ENCODE measurements around the gene PPP1R9B. TPM values are rescaled to one million over a fixed set of nuclear protein-coding genes. Genes with fewer than 3 reads are reported as not detected.

The PPP1R9B gene
- total RNA-seq, 1 experiment from 2014 or later: 112 TPM

DNA sequence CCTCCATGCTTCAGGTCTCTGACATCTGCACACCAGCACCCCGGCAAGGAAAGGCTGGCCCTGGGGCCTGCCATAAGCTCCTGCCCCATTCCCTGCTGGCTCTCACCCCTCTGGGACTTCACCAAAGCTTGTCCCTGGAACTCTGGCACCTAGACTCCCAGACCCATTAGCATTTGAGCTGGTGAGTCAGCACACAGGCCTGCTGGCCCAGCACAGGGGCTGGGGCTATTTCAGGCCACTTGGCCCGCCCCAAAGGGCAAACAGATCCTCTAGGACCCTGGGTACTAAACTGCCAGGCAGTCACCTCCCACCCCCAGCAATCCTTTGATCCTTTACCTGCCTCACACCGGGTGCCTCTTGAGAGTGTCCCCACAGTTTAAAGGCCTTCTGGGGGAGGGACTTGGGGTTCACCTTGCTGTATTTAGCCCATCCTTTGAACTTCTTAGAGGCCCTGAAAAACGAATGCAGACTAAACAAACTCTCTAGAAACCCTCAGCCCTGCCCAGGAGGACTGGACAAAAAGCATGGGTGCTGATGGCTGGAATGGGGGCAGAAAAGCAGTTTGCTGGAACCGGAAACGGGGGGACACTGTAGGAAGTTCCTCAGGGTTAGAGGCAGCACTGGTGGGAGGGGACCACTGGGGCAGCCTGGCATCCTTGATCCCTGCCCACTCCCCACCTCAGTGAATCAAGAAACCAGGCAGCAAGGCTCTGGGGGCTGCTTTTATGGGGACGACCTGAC, 17.3 kb downstream of the PPP1R9B start:
- DNase-seq (ENCODE audit: low read depth, low spot score): no peak
- Histone ChIP-seq H3K27ac (ENCODE audit: low read depth, low read length) (peak overlapping the region; percentile 51), H3K9me3 (ENCODE audit: control insufficient read depth in 1 of 2, insufficient read depth in 1 of 2, low read depth in 1 of 2, low read length in 2 of 2) (no peaks in the 10 kb centered on the region), H3K9me2 (ENCODE audit: insufficient read depth) (no peaks in the 10 kb centered on the region), H3K4me3 (replicated peaks in 1 of 2; ENCODE audit: low read depth in 1 of 2, low read length in 2 of 2) (no peak overlapping the region), H3K27me3 (ENCODE audit: insufficient read depth, low read length) (no peaks in the 10 kb centered on the region), H3K79me2 (ENCODE audit: insufficient read depth, low read length) (peaks cover 7% of the 10 kb centered on the region; the same call in 1 of the 2 replicates), H3K4me1 (ENCODE audit: control insufficient read depth in 1 of 2, insufficient read depth in 2 of 2, low read length in 2 of 2) (peaks cover 12 to 25% of the 10 kb centered on the region in 2 experiments), H3K4me2 (ENCODE audit: low read length) (peak overlapping the region; percentile 33), H2AFZ (ENCODE audit: low read depth, low read length, poor library complexity, severe bottlenecking) (no peak overlapping the region), H3K36me3 (ENCODE audit: control insufficient read depth in 1 of 2, insufficient read depth in 2 of 2, low read length in 2 of 2) (peaks cover 37 to 40% of the 10 kb centered on the region in 2 experiments), H4K20me1 (ENCODE audit: insufficient read depth) (no peaks in the 10 kb centered on the region), H3K9ac (ENCODE audit: low read length) (peak overlapping the region; percentile 4; the same call in 1 of the 2 replicates)
- TF ChIP-seq ELF1 (IDR thresholded peaks at IDR 0.05; ENCODE audit: borderline replicate concordance, low read depth) (no peak), EGR1 (IDR thresholded peaks at IDR 0.05; ENCODE audit: low read depth) (no peak)
- CTCF ChIA-PET: interaction anchor here (1.0 to 2.4 kb wide), 3 partner anchors 16 to 18 kb away, joined by 3 to 7 read pairs (median 5); no protein-coding TSS in a partner anchor
- RAD21 ChIA-PET (ENCODE audit: low non-redundant PET in 1 of 2, low total read pairs in 2 of 2, uncharacterized antibody in 2 of 2, unreplicated experiment in 2 of 2): no interaction called here
- no TSS peak for BruUV-seq (replicated peaks)
- POLR2A ChIA-PET: no interaction called here
- peak; percentile 50 for ATAC-seq
- intact Hi-C loops (cut with micrococcal nuclease): no loop called here

DNA sequence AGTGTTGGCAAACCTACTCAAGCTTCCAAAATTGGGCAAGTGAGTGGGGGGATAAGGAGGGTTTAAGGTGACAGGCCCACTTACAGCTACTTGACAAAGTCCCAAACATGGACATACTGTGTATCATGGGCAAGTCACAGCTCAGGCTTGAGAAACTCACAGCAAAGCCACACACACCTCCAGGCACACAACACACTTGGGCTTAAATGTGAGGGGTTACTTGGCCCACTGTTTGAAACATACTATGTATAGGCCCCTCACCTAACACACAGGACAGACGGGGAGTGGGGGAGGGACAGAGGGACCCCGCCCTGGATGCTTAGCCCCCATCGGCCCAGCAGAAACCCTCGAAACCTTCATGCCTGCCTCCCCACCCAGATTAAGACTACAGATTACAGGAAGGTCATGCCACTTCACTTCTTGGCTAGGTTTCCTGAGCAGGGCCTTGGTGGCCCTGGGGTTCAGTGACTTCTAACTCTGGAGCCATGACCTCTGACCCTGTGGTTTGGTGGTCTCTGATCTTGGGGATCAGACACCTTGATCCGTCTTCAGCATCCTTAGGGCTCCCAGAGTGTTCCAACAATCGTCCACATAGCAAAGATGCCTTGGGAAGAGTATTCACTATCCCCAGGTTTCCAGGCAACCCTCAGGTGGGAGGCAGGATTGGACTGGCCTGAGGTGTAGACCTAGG, 18.2 kb downstream of the PPP1R9B start:
- no peaks in the 10 kb centered on the region for H3K27me3 ChIP-seq (ENCODE audit: insufficient read depth, low read length)
- H3K9me3 ChIP-seq (ENCODE audit: control insufficient read depth in 1 of 2, insufficient read depth in 1 of 2, low read depth in 1 of 2, low read length in 2 of 2): no peaks in the 10 kb centered on the region
- H3K9ac ChIP-seq (ENCODE audit: low read length): no peak overlapping the region
- peaks cover 16 to 32% of the 10 kb centered on the region in 2 experiments for H3K4me1 ChIP-seq (ENCODE audit: control insufficient read depth in 1 of 2, insufficient read depth in 2 of 2, low read length in 2 of 2)
- CTCF ChIA-PET: interaction anchor here (1.0 to 2.4 kb wide), 4 partner anchors 15 to 38 kb away, joined by 3 to 7 read pairs (median 5); no protein-coding TSS in a partner anchor
- peak overlapping the region; percentile 51; the same call in 1 of the 2 replicates for H3K27ac ChIP-seq (ENCODE audit: low read depth, low read length)
- POLR2A ChIA-PET: interaction anchor here (1.5 kb wide), 1 partner anchor 19 kb away, joined by 4 read pairs; no protein-coding TSS in a partner anchor
- no peaks in the 10 kb centered on the region for H3K9me2 ChIP-seq (ENCODE audit: insufficient read depth)
- H4K20me1 ChIP-seq (ENCODE audit: insufficient read depth): no peaks in the 10 kb centered on the region
- no peak for DNase-seq (ENCODE audit: low read depth, low spot score)
- peaks cover 29 to 31% of the 10 kb centered on the region in 2 experiments; a peak in 3 of 4 replicates for H3K36me3 ChIP-seq (ENCODE audit: control insufficient read depth in 1 of 2, insufficient read depth in 2 of 2, low read length in 2 of 2)
- no peak overlapping the region for H2AFZ ChIP-seq (ENCODE audit: low read depth, low read length, poor library complexity, severe bottlenecking)
- TF ChIP-seq POLR2AphosphoS5 (IDR thresholded peaks at IDR 0.05; ENCODE audit: low read depth, low read length) (no peak), SP1 (IDR thresholded peaks at IDR 0.05; ENCODE audit: low read depth) (no peak), TCF7L2 (IDR thresholded peaks at IDR 0.05; ENCODE audit: borderline replicate concordance, extremely low read depth, insufficient read depth, insufficient read length) (no peak), SIN3A (IDR thresholded peaks at IDR 0.05; ENCODE audit: low read depth) (no peak), EGR1 (IDR thresholded peaks at IDR 0.05; ENCODE audit: low read depth) (no peak), ZFX (IDR thresholded peaks at IDR 0.05) (no peak), CEBPB (IDR thresholded peaks at IDR 0.05; ENCODE audit: low read depth) (no peak), YY1 (IDR thresholded peaks at IDR 0.05; ENCODE audit: extremely low read depth, insufficient replicate concordance, low read depth, low read length) (no peak), ZNF274 (IDR thresholded peaks at IDR 0.05; ENCODE audit: low read depth, low read length) (no peak), POLR2A (IDR thresholded peaks at IDR 0.05; ENCODE audit: borderline replicate concordance, extremely low read depth, insufficient read depth, insufficient read length) (no peak), CBX3 (IDR thresholded peaks at IDR 0.05; ENCODE audit: low read depth) (no peak), ELF1 (IDR thresholded peaks at IDR 0.05; ENCODE audit: borderline replicate concordance, low read depth) (no peak), EZH2 (IDR thresholded peaks at IDR 0.05) (no peak), FOSL1 (IDR thresholded peaks at IDR 0.05; ENCODE audit: low read depth) (no peak)
- TF ChIP-seq, protein P1, sequence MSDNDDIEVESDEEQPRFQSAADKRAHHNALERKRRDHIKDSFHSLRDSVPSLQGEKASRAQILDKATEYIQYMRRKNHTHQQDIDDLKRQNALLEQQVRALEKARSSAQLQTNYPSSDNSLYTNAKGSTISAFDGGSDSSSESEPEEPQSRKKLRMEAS (IDR thresholded peaks at IDR 0.05): no peak
- TF ChIP-seq, protein P2, sequence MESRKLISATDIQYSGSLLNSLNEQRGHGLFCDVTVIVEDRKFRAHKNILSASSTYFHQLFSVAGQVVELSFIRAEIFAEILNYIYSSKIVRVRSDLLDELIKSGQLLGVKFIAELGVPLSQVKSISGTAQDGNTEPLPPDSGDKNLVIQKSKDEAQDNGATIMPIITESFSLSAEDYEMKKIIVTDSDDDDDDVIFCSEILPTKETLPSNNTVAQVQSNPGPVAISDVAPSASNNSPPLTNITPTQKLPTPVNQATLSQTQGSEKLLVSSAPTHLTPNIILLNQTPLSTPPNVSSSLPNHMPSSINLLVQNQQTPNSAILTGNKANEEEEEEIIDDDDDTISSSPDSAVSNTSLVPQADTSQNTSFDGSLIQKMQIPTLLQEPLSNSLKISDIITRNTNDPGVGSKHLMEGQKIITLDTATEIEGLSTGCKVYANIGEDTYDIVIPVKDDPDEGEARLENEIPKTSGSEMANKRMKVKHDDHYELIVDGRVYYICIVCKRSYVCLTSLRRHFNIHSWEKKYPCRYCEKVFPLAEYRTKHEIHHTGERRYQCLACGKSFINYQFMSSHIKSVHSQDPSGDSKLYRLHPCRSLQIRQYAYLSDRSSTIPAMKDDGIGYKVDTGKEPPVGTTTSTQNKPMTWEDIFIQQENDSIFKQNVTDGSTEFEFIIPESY (IDR thresholded peaks at IDR 0.05; ENCODE audit: extremely low read depth, insufficient replicate concordance, low read length): no peak
- BruUV-seq (replicated peaks): TSS peak; percentile 16
- peak; percentile 14 for ATAC-seq
- no peak overlapping the region for H3K4me2 ChIP-seq (ENCODE audit: low read length)
- peaks cover under 1% of the 10 kb centered on the region; the same call in 1 of the 2 replicates for H3K79me2 ChIP-seq (ENCODE audit: insufficient read depth, low read length)
- intact Hi-C loops (cut with micrococcal nuclease): no loop called here
- H3K4me3 ChIP-seq (replicated peaks in 1 of 2; ENCODE audit: low read depth in 1 of 2, low read length in 2 of 2): no peak overlapping the region
- RAD21 ChIA-PET (ENCODE audit: low non-redundant PET in 1 of 2, low total read pairs in 2 of 2, uncharacterized antibody in 2 of 2, unreplicated experiment in 2 of 2): no interaction called here

Measured in HCT116 (cell line).